Kidney epithelial cell (primary cell): ENCODE measurements around the gene PGLYRP2. TPM values are rescaled to one million over a fixed set of nuclear protein-coding genes. Genes with fewer than 3 reads are reported as not detected.

Experiments
- DNase-seq: peaks from one replicate; pipeline ENCODE4 v3.0.0-alpha.2; 2010; ENCODE audit warnings: low read depth
- H3K27me3 ChIP-seq: 2 replicates; pipeline ENCODE4 v1.6.0; 2011; ENCODE audit warnings: low read length; ENCODE audit not compliant: control insufficient read depth, insufficient read depth
- H3K36me3 ChIP-seq: 2 replicates; pipeline ENCODE4 v1.5.1; 2011; ENCODE audit warnings: low read length; ENCODE audit not compliant: control insufficient read depth, insufficient read depth
- H3K4me3 ChIP-seq: 2 replicates; pipeline ENCODE4 v1.5.1; 2011; ENCODE audit warnings: low read depth, mild to moderate bottlenecking, control low read depth, low read length
- total RNA-seq: library from RNA; depleted of rRNA; stranded (reverse); fragments of >200 nt; gene quantifications from 2 replicates; pipeline ENCODE4 v1.2.3, GENCODE V29; 2015
- TF ChIP-seq, protein P1 (sequence below): IDR thresholded peaks from 2 replicates; pipeline ENCODE4 v1.5.1; 2011; ENCODE audit warnings: mild to moderate bottlenecking, moderate library complexity, low read length, control low read depth, inconsistent platforms; ENCODE audit not compliant: insufficient read depth, poor library complexity, severe bottlenecking

The PGLYRP2 gene
- total RNA-seq, 1 donor from 2014 or later, result not detected

DNA sequence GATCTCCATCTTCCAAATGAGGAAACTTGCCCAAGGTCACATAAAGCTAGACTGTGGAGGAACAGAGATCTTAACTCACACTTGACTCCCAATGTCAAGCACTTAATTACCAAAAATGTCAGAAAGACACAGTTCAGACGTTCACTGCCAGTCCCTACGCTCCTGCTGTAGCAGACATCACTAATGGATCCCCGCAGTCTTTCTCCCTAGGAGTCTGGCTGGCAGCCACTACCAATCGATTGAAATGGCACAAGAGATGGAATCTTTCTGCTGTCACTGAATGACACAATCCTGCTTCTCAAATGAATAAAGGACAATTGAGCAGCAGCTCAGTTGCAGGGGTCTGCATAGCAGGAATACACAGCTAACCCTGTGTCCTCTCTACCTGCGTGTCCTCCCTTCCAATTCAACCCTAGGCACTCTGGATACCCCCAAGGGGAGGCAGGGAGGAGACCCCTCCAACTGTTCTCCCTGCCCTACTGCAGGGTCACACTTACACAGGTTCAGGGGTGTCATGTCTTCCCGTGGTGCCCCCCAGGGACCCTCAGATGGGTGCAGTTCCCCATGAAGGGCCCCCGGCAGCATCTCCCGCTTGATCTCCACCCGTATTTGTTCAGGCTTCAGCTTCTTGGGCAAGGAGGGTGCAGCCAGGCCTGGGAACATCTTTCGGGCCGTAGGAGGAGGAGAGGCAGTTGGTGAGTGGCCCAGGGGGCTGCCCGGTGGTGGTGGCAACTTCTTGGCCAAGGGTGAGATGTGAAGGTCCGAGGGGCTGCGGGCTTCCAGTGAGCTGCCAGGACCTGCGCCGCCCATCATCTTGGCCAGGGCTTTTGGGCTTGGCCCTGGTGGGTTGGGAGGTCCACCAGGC lies 52.6 kb downstream of the PGLYRP2 start:
- no peaks in the 10 kb centered on the region for H3K27me3 ChIP-seq
- H3K36me3 ChIP-seq, result peaks cover 5% of the 10 kb centered on the region
- TF ChIP-seq, protein P1, sequence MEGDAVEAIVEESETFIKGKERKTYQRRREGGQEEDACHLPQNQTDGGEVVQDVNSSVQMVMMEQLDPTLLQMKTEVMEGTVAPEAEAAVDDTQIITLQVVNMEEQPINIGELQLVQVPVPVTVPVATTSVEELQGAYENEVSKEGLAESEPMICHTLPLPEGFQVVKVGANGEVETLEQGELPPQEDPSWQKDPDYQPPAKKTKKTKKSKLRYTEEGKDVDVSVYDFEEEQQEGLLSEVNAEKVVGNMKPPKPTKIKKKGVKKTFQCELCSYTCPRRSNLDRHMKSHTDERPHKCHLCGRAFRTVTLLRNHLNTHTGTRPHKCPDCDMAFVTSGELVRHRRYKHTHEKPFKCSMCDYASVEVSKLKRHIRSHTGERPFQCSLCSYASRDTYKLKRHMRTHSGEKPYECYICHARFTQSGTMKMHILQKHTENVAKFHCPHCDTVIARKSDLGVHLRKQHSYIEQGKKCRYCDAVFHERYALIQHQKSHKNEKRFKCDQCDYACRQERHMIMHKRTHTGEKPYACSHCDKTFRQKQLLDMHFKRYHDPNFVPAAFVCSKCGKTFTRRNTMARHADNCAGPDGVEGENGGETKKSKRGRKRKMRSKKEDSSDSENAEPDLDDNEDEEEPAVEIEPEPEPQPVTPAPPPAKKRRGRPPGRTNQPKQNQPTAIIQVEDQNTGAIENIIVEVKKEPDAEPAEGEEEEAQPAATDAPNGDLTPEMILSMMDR, result no peak
- DNase-seq, result no peak
- H3K4me3 ChIP-seq, result no peak overlapping the region

DNA sequence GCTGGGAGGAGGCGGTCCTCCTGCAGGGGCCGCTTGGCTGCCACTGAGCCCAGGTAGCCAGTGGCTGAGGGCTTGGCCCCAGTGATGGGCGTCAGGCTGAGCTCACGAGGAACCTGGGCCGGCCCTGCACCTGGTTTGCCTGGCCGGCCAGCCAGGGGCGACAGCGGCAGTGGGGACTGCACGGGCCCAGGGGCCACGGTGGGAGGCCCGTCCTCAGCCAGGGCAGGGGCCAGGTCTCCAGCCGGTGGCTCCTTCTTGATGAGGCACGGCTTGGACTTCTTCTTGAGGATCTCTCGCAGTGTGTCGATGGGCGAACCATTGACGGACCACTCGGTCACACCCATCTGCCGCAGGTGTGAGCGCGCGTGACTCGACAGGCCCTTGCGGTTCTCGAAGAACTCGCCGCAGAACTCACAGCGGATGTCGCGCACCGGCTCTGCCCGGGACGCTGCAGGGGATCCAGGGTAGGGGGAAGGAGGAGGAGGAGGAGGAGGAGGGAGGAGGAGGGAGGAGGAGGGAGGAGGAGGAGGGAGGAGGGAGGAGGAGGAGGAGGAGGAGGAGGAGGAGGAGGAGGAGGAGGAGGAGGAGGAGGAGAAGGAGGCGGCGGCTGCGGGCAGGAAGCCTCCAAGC lies 53.9 kb downstream of the PGLYRP2 start:
- Histone ChIP-seq H3K4me3 (no peak overlapping the region), H3K27me3 (no peaks in the 10 kb centered on the region), H3K36me3 (peaks cover 5% of the 10 kb centered on the region)
- DNase-seq, result no peak
- TF ChIP-seq, protein P1, result no peak

DNA sequence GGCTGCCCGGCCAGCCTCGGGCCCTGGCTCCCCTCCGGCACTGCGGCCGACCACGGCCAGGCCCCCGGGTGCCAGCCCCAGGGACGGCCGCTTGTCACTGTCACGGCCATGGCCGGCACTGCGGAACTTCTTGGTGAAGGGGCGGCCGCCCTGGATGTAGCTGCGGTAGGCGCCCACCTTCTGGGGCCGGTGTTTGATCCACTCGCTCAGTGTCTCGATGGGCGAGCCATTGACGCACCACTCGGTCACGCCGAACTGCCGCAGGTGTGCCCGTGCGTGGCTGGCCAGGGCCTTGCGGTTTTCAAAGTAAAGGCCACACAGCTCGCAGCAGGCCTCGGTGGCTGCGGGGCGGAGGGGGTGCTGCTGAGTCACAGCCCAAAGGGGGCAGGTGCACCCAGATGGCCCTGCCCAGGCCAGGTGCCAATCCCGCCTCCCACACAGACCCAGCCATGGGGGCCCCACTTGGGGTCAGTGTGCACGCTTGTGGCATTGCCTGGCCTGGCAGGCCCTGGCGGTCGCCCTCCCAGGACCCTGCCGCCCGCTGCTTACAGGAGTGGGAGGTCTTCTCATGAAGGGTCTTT lies 54.5 kb downstream of the PGLYRP2 start:
- TF ChIP-seq, protein P1, result no peak
- H3K4me3 ChIP-seq, result no peak overlapping the region
- peaks cover 5% of the 10 kb centered on the region for H3K36me3 ChIP-seq
- no peak for DNase-seq
- H3K27me3 ChIP-seq, result no peaks in the 10 kb centered on the region

DNA sequence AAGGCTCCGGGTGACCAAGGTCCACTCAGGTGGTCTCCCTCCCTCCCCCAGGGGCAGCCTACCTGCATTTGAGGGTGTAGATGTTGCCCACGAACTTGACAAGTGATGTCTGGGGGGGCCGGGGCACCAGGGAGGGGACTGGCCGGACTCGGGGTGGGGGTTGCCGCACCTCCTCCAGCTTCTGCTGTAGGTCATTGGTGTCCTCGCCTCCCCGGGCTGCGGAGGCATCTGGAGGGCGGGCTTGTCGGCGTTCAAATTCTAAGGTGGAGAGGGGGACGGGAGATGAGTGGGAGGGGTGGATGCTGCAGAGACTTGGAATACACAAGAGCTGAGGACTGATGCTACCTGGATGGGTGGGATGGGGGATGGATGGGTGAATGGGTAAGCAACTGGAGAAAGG lies 55.2 kb downstream of the PGLYRP2 start:
- peaks cover 5% of the 10 kb centered on the region for H3K36me3 ChIP-seq
- TF ChIP-seq, protein P1, result no peak
- H3K4me3 ChIP-seq, result no peak overlapping the region
- no peak for DNase-seq
- H3K27me3 ChIP-seq, result no peaks in the 10 kb centered on the region

DNA sequence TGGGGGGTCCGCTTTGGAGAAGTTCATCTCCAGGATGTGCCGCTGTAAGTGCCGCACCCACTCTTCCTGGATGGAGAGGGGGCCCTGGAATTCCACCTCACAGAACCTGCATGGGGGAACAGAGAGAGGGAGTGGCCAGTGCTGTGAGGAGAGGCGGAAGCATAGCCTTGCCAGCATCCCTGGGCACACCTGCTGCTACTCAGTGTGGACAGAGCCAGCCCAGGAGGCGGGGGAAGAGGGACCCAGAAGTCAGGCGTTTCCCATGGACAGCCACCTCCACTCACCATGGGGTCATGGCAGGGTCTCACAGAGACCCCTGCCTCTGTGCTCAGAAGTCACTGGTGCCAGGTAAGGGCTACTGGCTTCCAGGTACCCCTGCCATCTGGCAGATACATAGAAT lies 56.2 kb downstream of the PGLYRP2 start:
- no peak for DNase-seq
- peaks cover 5% of the 10 kb centered on the region for H3K36me3 ChIP-seq

More for the DNA sequence above, 56.2 kb downstream of the PGLYRP2 start:
- Histone ChIP-seq H3K27me3 (no peaks in the 10 kb centered on the region), H3K4me3 (no peak overlapping the region)
- TF ChIP-seq, protein P1, result no peak
